H1 (cell line): ENCODE measurements around the gene GRXCR2. TPM values are rescaled to one million over a fixed set of nuclear protein-coding genes. Genes with fewer than 3 reads are reported as not detected.

ENCODE experiments used
- CTCF ChIA-PET: fragments of 300-600 bp; sonication (Branson Sonifier 250); formaldehyde crosslinking; loops from one replicate; lab custom pipeline; 2021; ENCODE audit not compliant: partially characterized antibody; lab: Charles Lee
- POLR2A ChIA-PET: fragments of 300-600 bp; sonication (Branson Sonifier 250); formaldehyde crosslinking; loops from one replicate; lab custom pipeline; 2021; ENCODE audit warnings: inconsistent platforms; ENCODE audit not compliant: partially characterized antibody; lab: Charles Lee
- DNase-seq, 2 experiments: peaks; one replicate each; pipeline versions ENCODE4 v3.0.0 to v3.0.0-alpha.2; 2010 to 2022; ENCODE audit warnings: low spot score in 2 of 2, low read depth in 1 of 2, mixed read lengths in 1 of 2
- FAIRE-seq: peaks from 2 replicates; lab custom pipeline; 2011; peaks lifted over from hg19 to GRCh38; lab: Jason Lieb, UNC
- H2AFZ ChIP-seq: 2 replicates; pipeline ENCODE4 v1.8.1; 2012; ENCODE audit warnings: low read length, inconsistent platforms
- H2AK5ac ChIP-seq: 2 replicates; pipeline ENCODE4 v1.6.1; 2013; ENCODE audit warnings: low read depth, low read length
- H2BK120ac ChIP-seq: replicated peaks from 2 replicates; pipeline ENCODE3; 2013; ENCODE audit warnings: low read depth, low read length, inconsistent platforms
- H2BK12ac ChIP-seq: 2 replicates; pipeline ENCODE4 v1.6.1; 2013; ENCODE audit warnings: low read depth, low read length
- H2BK15ac ChIP-seq: 2 replicates; pipeline ENCODE4 v1.6.1; 2013; ENCODE audit warnings: low read length
- H2BK20ac ChIP-seq: 2 replicates; pipeline ENCODE4 v1.6.1; 2013; ENCODE audit warnings: low read length
- H2BK5ac ChIP-seq: 2 replicates; pipeline ENCODE4 v1.6.1; 2013; ENCODE audit warnings: low read depth, low read length
- H3K14ac ChIP-seq: 2 replicates; pipeline ENCODE4 v1.6.1; 2013; ENCODE audit warnings: inconsistent platforms; ENCODE audit not compliant: insufficient read length
- H3K18ac ChIP-seq: 2 replicates; pipeline ENCODE4 v1.6.1; 2013; ENCODE audit warnings: low read length; ENCODE audit errors: extremely low read depth
- H3K23ac ChIP-seq: 2 replicates; pipeline ENCODE4 v1.6.1; 2013; ENCODE audit warnings: inconsistent platforms; ENCODE audit not compliant: insufficient read length
- H3K23me2 ChIP-seq: 2 replicates; pipeline ENCODE4 v1.6.1; 2013; ENCODE audit warnings: low read depth, low read length
- H3K27ac ChIP-seq: 2 replicates; pipeline ENCODE4 v1.6.1; 2011; ENCODE audit warnings: low read depth, low read length, inconsistent platforms
- H3K27me3 ChIP-seq, 4 experiments: replicated peaks in 1 of 4; 1 replicate in 1 of 4; 2 replicates in 3 of 4; pipeline versions ENCODE4 v1.6.1 to v1.8.1; 2011 to 2013; ENCODE audit warnings: low read length in 3 of 4, mild to moderate bottlenecking in 3 of 4, inconsistent platforms in 2 of 4, mixed read lengths in 2 of 4, moderate library complexity in 1 of 4; ENCODE audit not compliant: control insufficient read depth in 3 of 4, insufficient read depth in 3 of 4; ENCODE audit errors: extremely low read depth in 1 of 4
- H3K36me3 ChIP-seq, 4 experiments: 2 replicates each; pipeline versions ENCODE4 v1.6.1 to v1.8.1; 2011 to 2013; ENCODE audit warnings: mild to moderate bottlenecking in 4 of 4, low read length in 3 of 4, moderate library complexity in 2 of 4, control low read depth in 1 of 4, inconsistent platforms in 1 of 4; ENCODE audit not compliant: insufficient read depth in 4 of 4, control insufficient read depth in 2 of 4
- H3K4ac ChIP-seq: replicated peaks from 2 replicates; pipeline ENCODE3; 2013; ENCODE audit warnings: low read length, low read depth, mixed read lengths, inconsistent platforms; ENCODE audit not compliant: insufficient read length
- H3K4me1 ChIP-seq, 4 experiments: replicated peaks in 1 of 4; 1 replicate in 1 of 4; 2 replicates in 3 of 4; pipeline versions ENCODE4 v1.6.1 to v1.8.1; 2011 to 2013; ENCODE audit warnings: low read length in 3 of 4, inconsistent platforms in 2 of 4, mixed read lengths in 1 of 4; ENCODE audit not compliant: insufficient read depth in 4 of 4, control insufficient read depth in 3 of 4
- H3K4me2 ChIP-seq, 2 experiments: 2 replicates each; pipeline versions ENCODE4 v1.6.1 to v1.8.1; 2011 to 2013; ENCODE audit warnings: low read depth in 2 of 2, low read length in 2 of 2, control low read depth in 1 of 2, inconsistent platforms in 1 of 2, mild to moderate bottlenecking in 1 of 2; ENCODE audit not compliant: insufficient read depth in 1 of 2
- H3K4me3 ChIP-seq, 4 experiments: fragments of 200-600, 300-600 bp in 1 of 4; sonication (generic), shearing (Covaris generic), sonication (Bioruptor Twin) in 1 of 4; 2 replicates each; pipeline versions ENCODE4 v1.5.1 to v1.8.1; 2011 to 2016; ENCODE audit warnings: low read length in 4 of 4, low read depth in 3 of 4, control low read depth in 2 of 4, inconsistent platforms in 2 of 4, mild to moderate bottlenecking in 2 of 4, mixed read lengths in 1 of 4, moderate library complexity in 1 of 4; ENCODE audit not compliant: insufficient read depth in 2 of 4; ENCODE audit errors: extremely low read depth in 1 of 4
- H3K56ac ChIP-seq: replicated peaks from 2 replicates; pipeline ENCODE3; 2013; ENCODE audit warnings: low read depth, mild to moderate bottlenecking, mixed read lengths, low read length, inconsistent platforms; ENCODE audit not compliant: insufficient read length
- H3K79me1 ChIP-seq: 2 replicates; pipeline ENCODE4 v1.6.1; 2013; ENCODE audit warnings: low read depth, low read length, control low read depth
- H3K79me2 ChIP-seq, 2 experiments: 2 replicates each; pipeline versions ENCODE4 v1.6.1 to v1.8.1; 2012 to 2013; ENCODE audit warnings: low read length in 2 of 2, mild to moderate bottlenecking in 2 of 2, inconsistent platforms in 1 of 2; ENCODE audit not compliant: insufficient read depth in 2 of 2, control insufficient read depth in 1 of 2
- H3K9ac ChIP-seq, 4 experiments: replicated peaks in 1 of 4; 1 replicate in 1 of 4; 2 replicates in 3 of 4; pipeline versions ENCODE4 v1.6.1 to v1.8.1; 2011 to 2013; ENCODE audit warnings: low read depth in 3 of 4, low read length in 3 of 4, control low read depth in 2 of 4, mild to moderate bottlenecking in 2 of 4, moderate library complexity in 2 of 4, inconsistent platforms in 1 of 4; ENCODE audit errors: extremely low read depth in 1 of 4
- H3K9me3 ChIP-seq, 2 experiments: 2 replicates each; pipeline versions ENCODE4 v1.6.1 to v1.8.1; 2012 to 2013; ENCODE audit warnings: mild to moderate bottlenecking in 2 of 2, moderate library complexity in 2 of 2, control low read depth in 1 of 2, inconsistent platforms in 1 of 2, low read depth in 1 of 2, low read length in 1 of 2, mixed read lengths in 1 of 2; ENCODE audit not compliant: insufficient read depth in 2 of 2
- H4K20me1 ChIP-seq, 2 experiments: replicated peaks in 1 of 2; 2 replicates each; pipeline versions ENCODE3 to v1.8.1; 2011 to 2013; ENCODE audit warnings: inconsistent platforms in 2 of 2, low read length in 2 of 2, mild to moderate bottlenecking in 1 of 2; ENCODE audit not compliant: insufficient read depth in 2 of 2, control insufficient read depth in 1 of 2
- H4K5ac ChIP-seq: 2 replicates; pipeline ENCODE4 v1.6.1; 2013; ENCODE audit warnings: low read length, low read depth, mixed read lengths, inconsistent platforms; ENCODE audit not compliant: insufficient read length
- H4K8ac ChIP-seq: 2 replicates; pipeline ENCODE4 v1.8.0; 2013; ENCODE audit warnings: mild to moderate bottlenecking, moderate library complexity, low read length, inconsistent platforms; ENCODE audit not compliant: insufficient read depth; ENCODE audit errors: extremely low read depth
- H4K91ac ChIP-seq: replicated peaks from 2 replicates; pipeline ENCODE3; 2013; ENCODE audit warnings: low read length, mixed read lengths, inconsistent platforms; ENCODE audit not compliant: insufficient read length
- BRCA1 ChIP-seq: IDR thresholded peaks from 2 replicates; pipeline ENCODE4 v1.6.1; 2012; ENCODE audit warnings: low read depth, low read length, improper control_type of control experiment
- EGR1 ChIP-seq: IDR thresholded peaks from 2 replicates; pipeline ENCODE4 v1.6.1; 2011; ENCODE audit warnings: low read depth, low read length, borderline replicate concordance
- FOSL1 ChIP-seq: IDR thresholded peaks from 2 replicates; pipeline ENCODE4 v1.6.1; 2011; ENCODE audit warnings: mild to moderate bottlenecking, low read depth, low read length, moderate library complexity; ENCODE audit not compliant: insufficient read depth
- GABPA ChIP-seq: IDR thresholded peaks from 2 replicates; pipeline ENCODE4 v1.6.1; 2011; ENCODE audit warnings: mild to moderate bottlenecking, low read length, moderate library complexity, borderline replicate concordance; ENCODE audit not compliant: insufficient read depth
- MAX ChIP-seq: IDR thresholded peaks from 2 replicates; pipeline ENCODE4 v1.6.1; 2012; ENCODE audit warnings: inconsistent platforms
- PHF8 ChIP-seq: fragments of 200-600 bp; sonication (generic); conservative IDR thresholded peaks from 2 replicates; pipeline ENCODE4 v1.7.1; 2012; ENCODE audit warnings: low read depth, mild to moderate bottlenecking, inconsistent platforms, low read length, moderate library complexity
- POLR2A ChIP-seq, 2 experiments: IDR thresholded peaks; 1 replicate in 1 of 2; 2 replicates in 1 of 2; pipeline ENCODE4 v1.6.1; 2011; ENCODE audit warnings: low read depth in 2 of 2, low read length in 2 of 2, mild to moderate bottlenecking in 2 of 2; ENCODE audit errors: control extremely low read depth in 1 of 2
- SP2 ChIP-seq: IDR thresholded peaks from 2 replicates; pipeline ENCODE4 v1.6.1; 2012; ENCODE audit warnings: mild to moderate bottlenecking, low read length, inconsistent platforms
- TEAD4 ChIP-seq: IDR thresholded peaks from 2 replicates; pipeline ENCODE4 v1.6.1; 2012; ENCODE audit warnings: low read depth, low read length, inconsistent platforms, mixed read lengths
- WGBS, 2 experiments: shearing (Covaris generic) in 1 of 2; methylation state at CpG; one replicate each; pipeline versions ENCODE4 v1.1.6 to v1.1.7; 2013 to 2015; ENCODE audit warnings: low lambda C conversion rate in 2 of 2, mixed read lengths in 2 of 2, inconsistent platforms in 1 of 2, low coverage in 1 of 2, missing lambda C conversion rate in 1 of 2; ENCODE audit not compliant: insufficient replicate concordance in 2 of 2, insufficient coverage in 1 of 2, insufficient read length in 1 of 2; ENCODE audit errors: extremely low coverage in 1 of 2, missing lambda C conversion rate in 1 of 2; 5-methylcytosine and 5-hydroxymethylcytosine counted together
- polyA plus RNA-seq, 7 experiments: library from polyadenylated mRNA; depleted of rRNA in 3 of 7; stranded (reverse) in 5 of 7; unstranded in 2 of 7; fragments of >200 nt in 5 of 7; fragments of 200-250 nt in 2 of 7; gene quantifications; 1 replicate in 5 of 7; 2 replicates in 1 of 7; 4 replicates in 1 of 7; pipeline versions ENCODE4 v1.2.1 to v1.2.3, GENCODE V29; 2011 to 2013; ENCODE audit warnings: missing spikeins in 2 of 7, mixed read lengths in 2 of 7
- total RNA-seq: library from RNA; stranded (reverse); fragmentation: NEBNext Ultra II Directional; extraction: Animal tissue kit (Norgen Biotek cat#: 25700); gene quantifications from 2 replicates; pipeline ENCODE4 v1.2.1, GENCODE V29; 2021

The GRXCR2 gene
- total and polyA plus RNA-seq, 2 of the 8 experiments (the other 6 are each of a cell fraction or from before 2014, with no cell fraction given) = not detected

GRCh38 chr5:145854651-145855258 is 18.1 kb downstream of the GRXCR2 start:
- Histone ChIP-seq H2BK12ac (no peak overlapping the region; the same call in 1 of the 2 replicates), H3K4ac (no peak overlapping the region), H3K79me2 (no peaks in the 10 kb centered on the region), H4K5ac (no peak overlapping the region), H4K8ac (peak overlapping the region; percentile 45; the same call in 1 of the 2 replicates), H3K9me3 (no peaks in the 10 kb centered on the region), H3K4me2 (no peak overlapping the region), H2AFZ (peak overlapping the region; percentile 55; the same call in 1 of the 2 replicates), H3K79me1 (no peaks in the 10 kb centered on the region), H4K91ac (no peak overlapping the region), H3K18ac (no peak overlapping the region), H2BK120ac (no peak overlapping the region), H3K27me3 (no peaks in the 10 kb centered on the region), H3K4me1 (peaks cover 3 to 5% (median 3%) of the 10 kb centered on the region in 4 experiments; a peak in 5 of 7 replicates), H2BK15ac (no peak overlapping the region), H3K9ac (no peak overlapping the region), H3K23me2 (peaks cover 2% of the 10 kb centered on the region; the same call in 1 of the 2 replicates), H2BK20ac (no peak overlapping the region), H3K36me3 (no peaks in the 10 kb centered on the region), H3K56ac (no peak overlapping the region), H3K4me3 (no peak overlapping the region), H2BK5ac (no peak overlapping the region), H3K14ac (no peak overlapping the region), H4K20me1 (no peaks in the 10 kb centered on the region), H3K23ac (no peak overlapping the region), H3K27ac (no peak overlapping the region), H2AK5ac (no peak overlapping the region)
- ChIA-PET CTCF (interaction anchor here (0.6 to 3.4 kb wide), 6 partner anchors 20 to 187 kb away, joined by 3 to 23 read pairs (median 3); partner anchors contain the start of gene PRELID2), POLR2A (no interaction called here)
- DNase-seq (no peak), FAIRE-seq (no peak)
- 87% methylated on average over 2 of the region's 2 CpGs; no CpG with 5 or more reads in 1 of the 2 experiments for WGBS, 2 experiments
- no peak for TF ChIP-seq SP2
- no peak for TF ChIP-seq FOSL1
- no peak for TF ChIP-seq POLR2A (IDR thresholded peaks at IDR 0.05; ENCODE audit: control extremely low read depth in 1 of 2, low read depth in 2 of 2, low read length in 2 of 2)
- no peak for TF ChIP-seq EGR1
- no peak for TF ChIP-seq MAX
- TF ChIP-seq PHF8 = no peak
- no peak for TF ChIP-seq TEAD4
- no peak for TF ChIP-seq GABPA
- TF ChIP-seq BRCA1 = no peak
